Keratinocyte (primary cell): ENCODE measurements around the gene AKNA. TPM values are rescaled to one million over a fixed set of nuclear protein-coding genes. Genes with fewer than 3 reads are reported as not detected.

Source experiments
- DNase-seq: peaks from one replicate; pipeline ENCODE4 v3.0.0-alpha.2; 2011; ENCODE audit warnings: low read depth, missing footprints, low spot score
- FAIRE-seq: peaks from 2 replicates; lab custom pipeline; 2011; peaks lifted over from hg19 to GRCh38; lab: Jason Lieb, UNC
- H2AFZ ChIP-seq: 2 replicates; pipeline ENCODE4 v1.6.0; 2012; ENCODE audit warnings: low read length, control low read depth, inconsistent platforms; ENCODE audit not compliant: control insufficient read depth
- H3K27ac ChIP-seq: 2 replicates; pipeline ENCODE4 v1.5.1; 2011; ENCODE audit warnings: low read length; ENCODE audit not compliant: control insufficient read depth, insufficient read depth
- H3K27me3 ChIP-seq: 3 replicates; pipeline ENCODE4 v1.6.0; 2011; ENCODE audit warnings: low read length; ENCODE audit not compliant: control insufficient read depth, insufficient read depth; ENCODE audit errors: extremely low read depth
- H3K36me3 ChIP-seq, 2 experiments: 2 replicates in 1 of 2; 3 replicates in 1 of 2; pipeline ENCODE4 v1.5.1; 2011; ENCODE audit warnings: low read length in 2 of 2, mild to moderate bottlenecking in 1 of 2; ENCODE audit not compliant: control insufficient read depth in 2 of 2, insufficient read depth in 2 of 2; ENCODE audit errors: extremely low read depth in 1 of 2
- H3K4me1 ChIP-seq: 3 replicates; pipeline ENCODE4 v1.5.1; 2011; ENCODE audit warnings: low read length; ENCODE audit not compliant: control insufficient read depth, insufficient read depth; ENCODE audit errors: extremely low read depth
- H3K4me2 ChIP-seq: 3 replicates; pipeline ENCODE4 v1.6.0; 2011; ENCODE audit warnings: low read depth, low read length; ENCODE audit not compliant: control insufficient read depth, insufficient read depth; ENCODE audit errors: extremely low read depth
- H3K4me3 ChIP-seq, 3 experiments: fragments of 200-600 bp in 1 of 3; sonication (generic) in 1 of 3; 2 replicates in 2 of 3; 3 replicates in 1 of 3; pipeline ENCODE4 v1.5.1; 2011 to 2016; ENCODE audit warnings: low read length in 3 of 3, mild to moderate bottlenecking in 3 of 3, control low read depth in 2 of 3, inconsistent platforms in 1 of 3, low read depth in 1 of 3, mixed read lengths in 1 of 3, mixed run types in 1 of 3, moderate library complexity in 1 of 3; ENCODE audit not compliant: control insufficient read depth in 2 of 3, insufficient read depth in 2 of 3; ENCODE audit errors: extremely low read depth in 1 of 3
- H3K79me2 ChIP-seq: 2 replicates; pipeline ENCODE4 v1.6.0; 2012; ENCODE audit warnings: low read length; ENCODE audit not compliant: control insufficient read depth, insufficient read depth
- H3K9ac ChIP-seq: 3 replicates; pipeline ENCODE4 v1.6.0; 2011; ENCODE audit warnings: low read length; ENCODE audit not compliant: control insufficient read depth, insufficient read depth; ENCODE audit errors: extremely low read depth
- H3K9me1 ChIP-seq: 3 replicates; pipeline ENCODE4 v1.6.0; 2011; ENCODE audit warnings: low read length; ENCODE audit not compliant: control insufficient read depth, insufficient read depth; ENCODE audit errors: extremely low read depth
- H3K9me3 ChIP-seq: 2 replicates; pipeline ENCODE4 v1.5.1; 2012; ENCODE audit warnings: low read depth, low read length; ENCODE audit not compliant: control insufficient read depth
- H4K20me1 ChIP-seq: 3 replicates; pipeline ENCODE4 v1.6.0; 2011; ENCODE audit warnings: low read length; ENCODE audit not compliant: control insufficient read depth, insufficient read depth; ENCODE audit errors: extremely low read depth
- EZH2 ChIP-seq: IDR thresholded peaks from one replicate; pipeline ENCODE4 v1.6.1; 2012; ENCODE audit warnings: inconsistent platforms, mild to moderate bottlenecking, low read length, moderate library complexity
- dilution Hi-C: fragments of 300-500 bp; cut with MboI; formaldehyde crosslinking; loops from one replicate; pipeline ENCODE4 v1.7.0; 2020; ENCODE audit warnings: low sequenced_read_pairs; ENCODE audit not compliant: extremely low pct_ligation_motif_present
- polyA plus RNA-seq, 5 experiments: library from polyadenylated mRNA; depleted of rRNA in 3 of 5; stranded (reverse) in 3 of 5; stranded (forward) in 1 of 5; unstranded in 1 of 5; fragments of >200 nt; gene quantifications; 1 replicate in 1 of 5; 2 replicates in 3 of 5; 3 replicates in 1 of 5; pipeline versions ENCODE4 v1.2.1 to v1.2.3, GENCODE V29; 2011 to 2012; ENCODE audit warnings: missing spikeins in 2 of 5, low read depth in 1 of 5, low replicate concordance in 1 of 5
- TF ChIP-seq, protein P1 (sequence below), 3 experiments: IDR thresholded peaks in 1 of 3; conservative IDR thresholded peaks in 1 of 3; optimal IDR thresholded peaks in 1 of 3; 2 replicates in 2 of 3; 3 replicates in 1 of 3; pipeline versions ENCODE3 to v1.5.1; 2011; ENCODE audit warnings: low read length in 3 of 3, mild to moderate bottlenecking in 3 of 3, moderate library complexity in 2 of 3, control low read depth in 1 of 3, inconsistent platforms in 1 of 3; ENCODE audit not compliant: insufficient read depth in 2 of 3; ENCODE audit errors: extremely low read depth in 1 of 3

The AKNA gene
- polyA plus RNA-seq, 1 donor (not counting 4 experiments of a cell fraction or from before 2014, with no cell fraction given) = 0.79 TPM

DNA sequence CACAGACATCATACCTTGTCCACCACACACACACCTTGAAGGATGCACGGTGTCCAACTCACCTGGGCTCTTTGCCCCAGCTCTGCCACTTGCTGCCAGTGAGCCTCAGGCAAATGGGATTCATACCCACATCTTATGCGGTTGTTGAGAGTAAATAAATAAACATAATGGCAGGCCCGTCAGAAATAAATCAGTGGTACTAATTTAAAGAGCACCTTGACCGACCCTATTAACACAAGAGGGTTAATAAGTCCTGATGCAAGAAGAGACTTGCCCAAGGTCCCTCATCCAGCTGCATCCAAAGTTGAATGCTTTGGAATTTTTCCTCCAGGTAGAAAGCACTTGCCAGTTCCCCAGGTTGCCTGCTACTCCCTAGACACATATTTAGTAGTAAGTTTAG lies 11.6 kb upstream of the AKNA start:
- Histone ChIP-seq H4K20me1 (no peaks in the 10 kb centered on the region), H3K9ac (no peak overlapping the region), H3K27ac (no peak overlapping the region), H3K4me3 (no peak overlapping the region), H2AFZ (no peak overlapping the region), H3K9me3 (no peaks in the 10 kb centered on the region), H3K9me1 (peaks cover 3% of the 10 kb centered on the region), H3K36me3 (peaks cover 0 to 1% of the 10 kb centered on the region in 2 experiments), H3K4me2 (peak overlapping the region; percentile 6), H3K79me2 (no peaks in the 10 kb centered on the region), H3K27me3 (no peaks in the 10 kb centered on the region), H3K4me1 (peaks cover 26% of the 10 kb centered on the region)
- TF ChIP-seq, protein P1, sequence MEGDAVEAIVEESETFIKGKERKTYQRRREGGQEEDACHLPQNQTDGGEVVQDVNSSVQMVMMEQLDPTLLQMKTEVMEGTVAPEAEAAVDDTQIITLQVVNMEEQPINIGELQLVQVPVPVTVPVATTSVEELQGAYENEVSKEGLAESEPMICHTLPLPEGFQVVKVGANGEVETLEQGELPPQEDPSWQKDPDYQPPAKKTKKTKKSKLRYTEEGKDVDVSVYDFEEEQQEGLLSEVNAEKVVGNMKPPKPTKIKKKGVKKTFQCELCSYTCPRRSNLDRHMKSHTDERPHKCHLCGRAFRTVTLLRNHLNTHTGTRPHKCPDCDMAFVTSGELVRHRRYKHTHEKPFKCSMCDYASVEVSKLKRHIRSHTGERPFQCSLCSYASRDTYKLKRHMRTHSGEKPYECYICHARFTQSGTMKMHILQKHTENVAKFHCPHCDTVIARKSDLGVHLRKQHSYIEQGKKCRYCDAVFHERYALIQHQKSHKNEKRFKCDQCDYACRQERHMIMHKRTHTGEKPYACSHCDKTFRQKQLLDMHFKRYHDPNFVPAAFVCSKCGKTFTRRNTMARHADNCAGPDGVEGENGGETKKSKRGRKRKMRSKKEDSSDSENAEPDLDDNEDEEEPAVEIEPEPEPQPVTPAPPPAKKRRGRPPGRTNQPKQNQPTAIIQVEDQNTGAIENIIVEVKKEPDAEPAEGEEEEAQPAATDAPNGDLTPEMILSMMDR (optimal IDR thresholded peaks at IDR 0.05 in 1 of 3, IDR thresholded peaks at IDR 0.05 in 1 of 3, conservative IDR thresholded peaks at IDR 0.05 in 1 of 3; ENCODE audit: extremely low read depth in 1 of 3, insufficient read depth in 2 of 3, low read length in 3 of 3) = no peak
- no peak for TF ChIP-seq EZH2
- dilution Hi-C loops = no loop called here
- FAIRE-seq = no peak
- DNase-seq = no peak

DNA sequence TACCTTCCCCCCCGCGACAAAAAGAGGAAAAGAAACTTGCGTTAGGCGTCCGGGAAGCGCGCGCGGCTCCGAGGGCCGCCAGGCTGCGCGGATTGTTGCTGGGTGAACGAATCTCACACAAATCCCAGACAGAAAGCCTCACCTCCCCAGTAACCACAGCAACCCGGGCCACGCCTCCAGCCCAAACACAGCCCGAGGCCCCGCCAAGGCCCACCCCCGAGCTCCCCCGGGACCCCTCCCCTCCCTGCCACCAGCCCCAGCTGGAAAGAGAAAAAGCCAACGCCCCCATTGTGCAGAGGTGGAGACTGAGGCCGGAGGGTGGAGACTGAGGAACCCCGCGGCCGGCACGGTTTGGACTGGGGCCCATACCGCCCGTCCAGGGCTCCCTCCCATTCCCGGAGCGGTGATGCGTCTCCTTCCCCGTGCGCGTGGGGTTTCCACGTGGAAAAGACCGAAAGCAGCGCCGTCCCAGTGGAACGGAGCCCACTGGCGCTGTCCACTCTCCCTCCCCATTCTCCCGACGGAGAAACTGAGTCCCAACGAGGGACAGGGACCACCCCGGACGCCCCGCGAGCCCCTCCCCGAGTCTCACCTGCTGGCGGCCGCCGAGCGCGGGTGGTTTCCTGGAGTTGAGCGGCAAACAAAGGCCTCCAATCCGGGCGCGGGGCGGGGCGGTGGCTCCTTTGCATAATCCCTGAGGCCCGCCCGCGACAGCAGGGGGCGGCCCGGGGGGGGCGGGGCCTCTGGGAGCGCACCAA lies 10.2 kb upstream of the AKNA start:
- DNase-seq (peak; percentile 53), FAIRE-seq (no peak)
- Histone ChIP-seq H3K4me2 (peak overlapping the region; percentile 84), H3K4me1 (peaks cover 25% of the 10 kb centered on the region), H3K4me3 (peak overlapping the region; percentile 72 to 78 (median 73)), H3K9ac (peak overlapping the region; percentile 78), H3K36me3 (peaks cover 0 to 1% of the 10 kb centered on the region in 2 experiments), H3K27ac (peak overlapping the region; percentile 68), H3K27me3 (no peaks in the 10 kb centered on the region), H4K20me1 (no peaks in the 10 kb centered on the region), H3K9me3 (no peaks in the 10 kb centered on the region), H3K79me2 (no peaks in the 10 kb centered on the region), H2AFZ (peak overlapping the region; percentile 94), H3K9me1 (peaks cover 3% of the 10 kb centered on the region)
- TF ChIP-seq EZH2 = no peak
- TF ChIP-seq, protein P1 (optimal IDR thresholded peaks at IDR 0.05 in 1 of 3, IDR thresholded peaks at IDR 0.05 in 1 of 3, conservative IDR thresholded peaks at IDR 0.05 in 1 of 3; ENCODE audit: extremely low read depth in 1 of 3, insufficient read depth in 2 of 3, low read length in 3 of 3) = no peak
- dilution Hi-C loops = no loop called here
